ENCODE results near the gene ITSN1. TPM values are rescaled to one million over a fixed set of nuclear protein-coding genes. Genes with fewer than 3 reads are reported as not detected.

The ITSN1 gene
- total and polyA plus RNA-seq, 4 donors, result 11.2 to 46.0 (median 19.8) TPM

DNA sequence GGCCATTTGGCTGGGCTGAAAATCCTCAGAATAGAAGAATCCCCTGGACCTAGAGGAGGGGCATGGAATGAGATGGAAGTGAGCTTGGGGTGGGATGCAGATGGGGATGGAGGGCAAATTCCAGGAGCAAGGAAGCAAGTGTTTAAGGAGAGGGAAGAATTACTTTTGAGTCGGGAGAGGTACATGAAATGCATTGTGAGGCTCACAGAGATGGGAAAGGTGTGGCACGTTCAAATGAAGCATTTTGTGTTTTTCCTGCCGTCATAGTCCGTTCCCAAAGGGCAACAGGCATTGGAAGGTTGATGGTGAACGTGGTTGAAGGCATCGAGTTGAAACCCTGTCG lies 242.8 kb downstream of the ITSN1 start:
- no peak overlapping the region for H3K27ac ChIP-seq (ENCODE audit: low read depth in 1 of 2, low read length in 1 of 2)
- WGBS, 2 donors, result 91 to 93% methylated on average over 7 of the region's 7 CpGs

DNA sequence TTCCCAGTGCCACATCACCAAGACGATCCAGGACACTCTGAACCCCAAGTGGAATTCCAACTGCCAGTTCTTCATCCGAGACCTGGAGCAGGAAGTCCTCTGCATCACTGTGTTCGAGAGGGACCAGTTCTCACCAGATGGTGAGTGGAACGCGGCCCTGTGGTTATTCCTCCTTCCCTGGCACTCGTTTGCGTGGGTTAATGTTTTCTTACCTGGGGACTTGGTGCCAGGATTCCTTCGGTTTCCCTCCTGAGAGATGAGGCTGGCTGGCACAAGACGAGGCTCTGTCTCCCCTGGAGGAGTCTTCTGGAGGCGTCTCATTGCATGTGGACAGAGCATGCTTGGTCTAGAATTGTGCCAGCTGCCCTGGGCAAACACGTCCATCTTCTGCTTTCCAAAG lies 244.0 kb downstream of the ITSN1 start:
- H3K36me3 ChIP-seq (ENCODE audit: control insufficient read depth in 4 of 4, insufficient read depth in 4 of 4, low read length in 4 of 4), result no peaks in the 10 kb centered on the region
- H3K4me3 ChIP-seq, result no peak overlapping the region
- no peak for DNase-seq
- TF ChIP-seq, protein P1, sequence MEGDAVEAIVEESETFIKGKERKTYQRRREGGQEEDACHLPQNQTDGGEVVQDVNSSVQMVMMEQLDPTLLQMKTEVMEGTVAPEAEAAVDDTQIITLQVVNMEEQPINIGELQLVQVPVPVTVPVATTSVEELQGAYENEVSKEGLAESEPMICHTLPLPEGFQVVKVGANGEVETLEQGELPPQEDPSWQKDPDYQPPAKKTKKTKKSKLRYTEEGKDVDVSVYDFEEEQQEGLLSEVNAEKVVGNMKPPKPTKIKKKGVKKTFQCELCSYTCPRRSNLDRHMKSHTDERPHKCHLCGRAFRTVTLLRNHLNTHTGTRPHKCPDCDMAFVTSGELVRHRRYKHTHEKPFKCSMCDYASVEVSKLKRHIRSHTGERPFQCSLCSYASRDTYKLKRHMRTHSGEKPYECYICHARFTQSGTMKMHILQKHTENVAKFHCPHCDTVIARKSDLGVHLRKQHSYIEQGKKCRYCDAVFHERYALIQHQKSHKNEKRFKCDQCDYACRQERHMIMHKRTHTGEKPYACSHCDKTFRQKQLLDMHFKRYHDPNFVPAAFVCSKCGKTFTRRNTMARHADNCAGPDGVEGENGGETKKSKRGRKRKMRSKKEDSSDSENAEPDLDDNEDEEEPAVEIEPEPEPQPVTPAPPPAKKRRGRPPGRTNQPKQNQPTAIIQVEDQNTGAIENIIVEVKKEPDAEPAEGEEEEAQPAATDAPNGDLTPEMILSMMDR (IDR thresholded peaks at IDR 0.05; ENCODE audit: control extremely low read depth, extremely low read depth), result no peak
- H3K9me3 ChIP-seq (ENCODE audit: control insufficient read depth in 4 of 4, insufficient read depth in 3 of 4, low read length in 3 of 4), result no peaks in the 10 kb centered on the region
- no peak overlapping the region for H3K9ac ChIP-seq (ENCODE audit: insufficient read depth in 1 of 2, low read length in 2 of 2)
- ATAC-seq (ENCODE audit: insufficient read depth, low FRiP score), result no peak
- H3K4me1 ChIP-seq (ENCODE audit: control insufficient read depth in 5 of 5, insufficient read depth in 5 of 5, low read length in 5 of 5), result no peaks in the 10 kb centered on the region
- WGBS, 2 donors, result 90 to 91% methylated on average over 11 of the region's 11 CpGs
- no peak overlapping the region for H3K27ac ChIP-seq (ENCODE audit: low read depth in 1 of 2, low read length in 1 of 2)
- no peaks in the 10 kb centered on the region for H3K27me3 ChIP-seq (ENCODE audit: control insufficient read depth in 3 of 3, insufficient read depth in 3 of 3, low read length in 2 of 3)

More for the DNA sequence above, 242.8 kb downstream of the ITSN1 start:
- DNase-seq, result no peak
- H3K36me3 ChIP-seq (ENCODE audit: control insufficient read depth in 4 of 4, insufficient read depth in 4 of 4, low read length in 4 of 4), result no peaks in the 10 kb centered on the region
- no peak overlapping the region for H3K9ac ChIP-seq (ENCODE audit: insufficient read depth in 1 of 2, low read length in 2 of 2)
- TF ChIP-seq, protein P1 (IDR thresholded peaks at IDR 0.05; ENCODE audit: control extremely low read depth, extremely low read depth), result no peak
- no peaks in the 10 kb centered on the region for H3K4me1 ChIP-seq (ENCODE audit: control insufficient read depth in 5 of 5, insufficient read depth in 5 of 5, low read length in 5 of 5)
- no peaks in the 10 kb centered on the region for H3K9me3 ChIP-seq (ENCODE audit: control insufficient read depth in 4 of 4, insufficient read depth in 3 of 4, low read length in 3 of 4)
- no peaks in the 10 kb centered on the region for H3K27me3 ChIP-seq (ENCODE audit: control insufficient read depth in 3 of 3, insufficient read depth in 3 of 3, low read length in 2 of 3)
- ATAC-seq (ENCODE audit: insufficient read depth, low FRiP score), result no peak
- no peak overlapping the region for H3K4me3 ChIP-seq

GRCh38 chr21:33890187-33890586 lies 247.9 kb downstream of the ITSN1 start:
- Histone ChIP-seq H3K36me3 (ENCODE audit: control insufficient read depth in 4 of 4, insufficient read depth in 4 of 4, low read length in 4 of 4) (no peaks in the 10 kb centered on the region), H3K27ac (ENCODE audit: low read depth in 1 of 2, low read length in 1 of 2) (no peak overlapping the region), H3K9ac (ENCODE audit: insufficient read depth in 1 of 2, low read length in 2 of 2) (no peak overlapping the region), H3K9me3 (ENCODE audit: control insufficient read depth in 4 of 4, insufficient read depth in 3 of 4, low read length in 3 of 4) (no peaks in the 10 kb centered on the region), H3K4me3 (no peak overlapping the region), H3K4me1 (ENCODE audit: control insufficient read depth in 5 of 5, insufficient read depth in 5 of 5, low read length in 5 of 5) (peaks cover 0 to 13% (median 0%) of the 10 kb centered on the region in 5 donors), H3K27me3 (ENCODE audit: control insufficient read depth in 3 of 3, insufficient read depth in 3 of 3, low read length in 2 of 3) (no peaks in the 10 kb centered on the region)
- DNase-seq, result no peak
- WGBS, 2 donors, result 90 to 96% methylated on average over 5 of the region's 5 CpGs
- ATAC-seq (ENCODE audit: insufficient read depth, low FRiP score), result no peak
- TF ChIP-seq, protein P1 (IDR thresholded peaks at IDR 0.05; ENCODE audit: control extremely low read depth, extremely low read depth), result no peak

DNA sequence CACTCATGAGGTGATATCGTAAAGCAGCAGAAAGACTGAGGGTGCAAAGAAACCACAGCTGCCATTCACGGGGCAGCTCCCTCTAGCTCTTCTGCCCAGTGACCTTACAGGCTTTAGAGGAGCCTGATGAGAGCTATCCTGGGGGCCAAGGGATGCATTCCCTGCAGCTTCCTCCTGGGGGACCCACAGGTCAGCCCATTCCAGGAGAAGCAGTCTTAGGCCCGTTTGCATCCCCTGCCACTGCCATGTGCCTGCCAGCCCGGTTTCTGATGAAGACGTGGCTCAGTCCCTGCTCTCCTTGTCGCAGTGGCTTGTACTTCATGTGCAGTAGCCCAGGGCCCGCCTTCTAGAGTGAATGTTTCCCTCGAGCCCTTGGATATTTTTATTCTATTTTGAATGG lies 250.6 kb downstream of the ITSN1 start:
- Histone ChIP-seq H3K36me3 (ENCODE audit: control insufficient read depth in 4 of 4, insufficient read depth in 4 of 4, low read length in 4 of 4) (no peaks in the 10 kb centered on the region), H3K9ac (ENCODE audit: insufficient read depth in 1 of 2, low read length in 2 of 2) (no peak overlapping the region), H3K4me3 (no peak overlapping the region), H3K27me3 (ENCODE audit: control insufficient read depth in 3 of 3, insufficient read depth in 3 of 3, low read length in 2 of 3) (no peaks in the 10 kb centered on the region), H3K9me3 (ENCODE audit: control insufficient read depth in 4 of 4, insufficient read depth in 3 of 4, low read length in 3 of 4) (no peaks in the 10 kb centered on the region), H3K27ac (ENCODE audit: low read depth in 1 of 2, low read length in 1 of 2) (no peak overlapping the region), H3K4me1 (ENCODE audit: control insufficient read depth in 5 of 5, insufficient read depth in 5 of 5, low read length in 5 of 5) (peaks cover 0 to 17% (median 3%) of the 10 kb centered on the region in 5 donors)
- DNase-seq (no peak), ATAC-seq (ENCODE audit: insufficient read depth, low FRiP score) (no peak)
- TF ChIP-seq, protein P1 (IDR thresholded peaks at IDR 0.05; ENCODE audit: control extremely low read depth, extremely low read depth), result no peak
- WGBS, 2 donors, result 87 to 94% methylated on average over 8 of the region's 8 CpGs

Measured in lung (tissue), 12 donors.